HepG2 (cell line): ENCODE results near the gene PRR14. TPM values are rescaled to one million over a fixed set of nuclear protein-coding genes. Genes with fewer than 3 reads are reported as not detected.

Experiments
- ATAC-seq: fragments of 200-7000 bp; cut with Tn5 transposase; 3 replicates; pipeline ENCODE4 v1.9.1; 2020; ENCODE audit warnings: mild to moderate bottlenecking, moderate library complexity
- BruUV-seq: library from RNA; stranded (reverse); fragments of 400-500 nt; replicated peaks from 2 replicates; lab custom pipeline; 2021; lab: Mats Ljungman, UMichigan
- CTCF ChIA-PET: fragments of 300-600 bp; formaldehyde crosslinking; extraction: SDS; loops from one replicate; lab custom pipeline; 2021; ENCODE audit warnings: low total read pairs, inconsistent platforms, low intra/inter-chr PET ratio; lab: Yijun Ruan, JAX
- POLR2A ChIA-PET: fragments of 350-600 bp; sonication (Branson Sonifier 250); formaldehyde crosslinking; loops from one replicate; lab custom pipeline; 2020; ENCODE audit warnings: antibody characterized with exemption, inconsistent platforms; lab: Yijun Ruan, JAX
- DNase-seq: peaks from one replicate; pipeline ENCODE4 v3.0.0-alpha.2; 2015; ENCODE audit warnings: low spot score
- FAIRE-seq: peaks from 3 replicates; lab custom pipeline; 2011; peaks lifted over from hg19 to GRCh38; lab: Jason Lieb, UNC
- H2AFZ ChIP-seq: one replicate; pipeline ENCODE4 v1.6.1; 2011; ENCODE audit warnings: low read length, inconsistent platforms
- H3K27ac ChIP-seq: fragments of 300-600 bp; 3 replicates; pipeline ENCODE4 v1.8.0; 2011; ENCODE audit warnings: mixed run types, mild to moderate bottlenecking, mixed read lengths, low read length, inconsistent platforms; ENCODE audit not compliant: insufficient read depth; ENCODE audit errors: extremely low read length
- H3K27me3 ChIP-seq, 2 experiments: fragments of 200-600 bp in 1 of 2; 2 replicates in 1 of 2; 3 replicates in 1 of 2; pipeline versions ENCODE4 v1.6.0 to v1.8.0; 2011; ENCODE audit warnings: low read length in 2 of 2, mild to moderate bottlenecking in 2 of 2, moderate library complexity in 2 of 2, inconsistent platforms in 1 of 2; ENCODE audit not compliant: insufficient read depth in 2 of 2, control insufficient read depth in 1 of 2
- H3K36me3 ChIP-seq, 2 experiments: fragments of 200-600 bp in 1 of 2; replicated peaks in 1 of 2; 2 replicates in 1 of 2; 3 replicates in 1 of 2; pipeline versions ENCODE4 v1.5.1 to v1.8.0; 2011; ENCODE audit warnings: low read length in 2 of 2, inconsistent platforms in 1 of 2; ENCODE audit not compliant: insufficient read depth in 2 of 2, control insufficient read depth in 1 of 2
- H3K4me1 ChIP-seq: 2 replicates; pipeline ENCODE4 v1.5.1; 2012; ENCODE audit warnings: low read length, inconsistent platforms; ENCODE audit not compliant: insufficient read depth
- H3K4me2 ChIP-seq: 2 replicates; pipeline ENCODE4 v1.6.0; 2011; ENCODE audit warnings: low read depth, low read length, inconsistent platforms
- H3K4me3 ChIP-seq, 3 experiments: fragments of 200-600 bp in 1 of 3; sonication (generic), shearing (Covaris generic) in 1 of 3; replicated peaks in 1 of 3; 2 replicates each; pipeline ENCODE4 v1.5.1; 2011 to 2016; ENCODE audit warnings: low read length in 3 of 3, inconsistent platforms in 2 of 3, low read depth in 2 of 3, mild to moderate bottlenecking in 2 of 3, control low read depth in 1 of 3, mixed read lengths in 1 of 3; ENCODE audit not compliant: insufficient read depth in 1 of 3
- H3K79me2 ChIP-seq: one replicate; pipeline ENCODE4 v1.6.1; 2011; ENCODE audit warnings: low read length, inconsistent platforms; ENCODE audit not compliant: insufficient read depth
- H3K9ac ChIP-seq: 2 replicates; pipeline ENCODE4 v1.6.0; 2011; ENCODE audit warnings: mild to moderate bottlenecking, low read depth, low read length, inconsistent platforms; ENCODE audit not compliant: insufficient read depth
- H3K9me3 ChIP-seq: 2 replicates; pipeline ENCODE4 v1.5.1; 2012; ENCODE audit warnings: mild to moderate bottlenecking, low read length
- H4K20me1 ChIP-seq: 2 replicates; pipeline ENCODE4 v1.6.0; 2011; ENCODE audit warnings: inconsistent platforms, mild to moderate bottlenecking, low read length, moderate library complexity; ENCODE audit not compliant: insufficient read depth
- KDM5B ChIP-seq: sonication (generic); formaldehyde crosslinking; IDR thresholded peaks from 2 replicates; pipeline ENCODE4 v1.4.0; 2020; ENCODE audit warnings: missing genetic modification reagents, mild to moderate bottlenecking, borderline replicate concordance
- MTERF4 ChIP-seq: sonication (generic); formaldehyde crosslinking; IDR thresholded peaks from 2 replicates; pipeline ENCODE4 v1.8.0; 2023; ENCODE audit warnings: mild to moderate bottlenecking, missing genetic modification reagents
- PHF5A ChIP-seq: IDR thresholded peaks from one replicate; pipeline ENCODE4 v1.6.1; 2018; ENCODE audit warnings: low read depth, missing genetic modification reagents; ENCODE audit not compliant: unreplicated experiment
- SETDB1 ChIP-seq: sonication (generic); formaldehyde crosslinking; IDR thresholded peaks from 2 replicates; pipeline ENCODE4 v1.5.1; 2020; ENCODE audit warnings: missing genetic modification reagents, mild to moderate bottlenecking, borderline replicate concordance
- SRSF9 ChIP-seq: fragments of 200-400 bp; formaldehyde crosslinking; IDR thresholded peaks from 2 replicates; pipeline ENCODE4 v1.6.1; 2018; ENCODE audit warnings: borderline replicate concordance, mild to moderate bottlenecking, low read depth, low read length; ENCODE audit not compliant: insufficient read depth, poor library complexity, severe bottlenecking
- ZBTB1 ChIP-seq: sonication (generic); formaldehyde crosslinking; IDR thresholded peaks from 2 replicates; pipeline ENCODE4 v1.4.0; 2020; ENCODE audit warnings: missing genetic modification reagents, borderline replicate concordance
- ZNF17 ChIP-seq: sonication (generic); formaldehyde crosslinking; IDR thresholded peaks from 2 replicates; pipeline ENCODE4 v1.5.0; 2020; ENCODE audit warnings: mild to moderate bottlenecking, missing genetic modification reagents
- ZNF687 ChIP-seq: sonication (generic); formaldehyde crosslinking; IDR thresholded peaks from 2 replicates; pipeline ENCODE4 v1.5.1; 2020; ENCODE audit warnings: mild to moderate bottlenecking, missing genetic modification reagents, moderate library complexity
- ZNF790 ChIP-seq: sonication (generic); formaldehyde crosslinking; IDR thresholded peaks from 2 replicates; pipeline ENCODE4 v1.8.0; 2022; ENCODE audit warnings: missing genetic modification reagents, mild to moderate bottlenecking, borderline replicate concordance
- WGBS: methylation state at CpG from one replicate; pipeline ENCODE4 v1.1.6; 2017; ENCODE audit warnings: low lambda C conversion rate; 5-methylcytosine and 5-hydroxymethylcytosine counted together
- in situ Hi-C: cut with HindIII; loops from 2 replicates; pipeline ENCODE4 v1.10.0; 2017; ENCODE audit warnings: low pct_unique_long_range_greater_than_20kb; ENCODE audit not compliant: extremely low pct_ligation_motif_present
- intact Hi-C: fragments of 100-400 bp; cut with micrococcal nuclease; formaldehyde crosslinking; loops from one replicate; pipeline ENCODE4 v1.10.0; 2022; ENCODE audit not compliant: unreplicated experiment
- polyA plus RNA-seq, 8 experiments: library from polyadenylated mRNA; depleted of rRNA in 3 of 8; stranded (reverse) in 7 of 8; unstranded in 1 of 8; fragments of >200 nt; fragmentation: Illumina TruSeq in 4 of 8; extraction: Trizol in 4 of 8; gene quantifications; 2 replicates each; pipeline versions ENCODE4 v1.2.1 to v1.2.3, GENCODE V29; 2011 to 2016; ENCODE audit warnings: low read depth in 4 of 8, missing spikeins in 1 of 8, mixed read lengths in 1 of 8; ENCODE audit not compliant: insufficient read depth in 1 of 8
- total RNA-seq, 5 experiments: library from RNA; depleted of rRNA; stranded (reverse); fragments of >200 nt; fragmentation: Illumina TruSeq; extraction: Trizol; gene quantifications; 2 replicates each; pipeline ENCODE4 v1.2.3, GENCODE V29; 2016; ENCODE audit warnings: low read depth in 1 of 5
- TF ChIP-seq, protein P1 (sequence below): IDR thresholded peaks from 2 replicates; pipeline ENCODE4 v1.6.1; 2016; ENCODE audit warnings: missing genetic modification reagents, missing compliant biosample characterization

PRR14 gene
- total and polyA plus RNA-seq, 2 of the 13 experiments (the other 11 are each of a cell fraction or from before 2014, with no cell fraction given), result 8.4 to 11.0 TPM

DNA sequence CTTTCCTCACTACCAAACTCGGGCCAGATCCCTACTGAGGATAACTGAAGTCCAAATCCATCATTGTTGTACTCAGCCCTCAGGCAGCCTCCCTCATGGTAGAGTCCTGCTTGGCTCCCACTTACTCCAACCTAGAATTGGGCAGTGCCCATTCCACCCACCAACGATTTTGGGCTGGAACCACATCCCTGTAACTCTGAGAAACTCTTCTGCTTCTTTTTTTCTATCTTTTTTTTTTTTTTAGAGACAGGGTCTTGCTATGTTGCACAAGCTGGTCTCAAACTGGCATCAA is 1.2 kb downstream of the PRR14 start:
- TSS peak; percentile 52 for BruUV-seq
- intact Hi-C loops (loop anchor here (10.0 kb wide), 2 partner anchors 127 to 567 kb away; partner anchors contain the start of gene ZNF768), in situ Hi-C loops (loop anchor here (25.0 kb wide), 1 partner anchor 840 kb away; the partner anchor contains the start of genes MAZ, MVP, PAGR1 and PRRT2)
- CTCF ChIA-PET, result interaction anchor here (0.6 to 1.2 kb wide), 2 partner anchors 23 to 253 kb away, joined by 3 to 4 read pairs; no protein-coding TSS in a partner anchor
- Histone ChIP-seq H3K27ac (peak overlapping the region; percentile 88), H3K36me3 (peaks cover 7 to 32% of the 10 kb centered on the region in 2 experiments; a peak in 4 of 5 replicates), H3K9me3 (no peaks in the 10 kb centered on the region), H3K4me2 (peak overlapping the region; percentile 99), H3K4me3 (peak overlapping the region; percentile 79 to 100 (median 95)), H3K27me3 (no peaks in the 10 kb centered on the region; a peak in 1 of 5 replicates), H4K20me1 (no peaks in the 10 kb centered on the region), H3K4me1 (peaks cover 19% of the 10 kb centered on the region), H3K9ac (peak overlapping the region; percentile 89), H2AFZ (no peak overlapping the region), H3K79me2 (peaks cover 5% of the 10 kb centered on the region)
- 6% methylated on average over 2 of the region's 2 CpGs for whole genome bisulfite sequencing
- POLR2A ChIA-PET, result interaction anchor here (2.2 kb wide), 1 partner anchor 94 kb away, joined by 7 read pairs; the partner anchor contains the start of gene ZNF764
- TF ChIP-seq ZNF790 (CRISPR knock-in tag) (0 out of 2 replicates have a peak, but pooled peaks have one; percentile 34), MTERF4 (CRISPR knock-in tag) (0 out of 2 replicates have a peak, but pooled peaks have one; percentile 56), SETDB1 (CRISPR knock-in tag) (no peak)
- no peak for ATAC-seq
- FAIRE-seq, result no peak
- no peak for DNase-seq

GRCh38 chr16:30652718-30653117 is 2.0 kb downstream of the PRR14 start:
- TF ChIP-seq PHF5A (CRISPR knock-in tag), result no peak
- TF ChIP-seq ZNF687, result peak; percentile 12; the same call in 1 of the 2 replicates
- no peak for TF ChIP-seq SRSF9
- no peak for TF ChIP-seq ZBTB1 (CRISPR knock-in tag)
- TF ChIP-seq, protein P1, sequence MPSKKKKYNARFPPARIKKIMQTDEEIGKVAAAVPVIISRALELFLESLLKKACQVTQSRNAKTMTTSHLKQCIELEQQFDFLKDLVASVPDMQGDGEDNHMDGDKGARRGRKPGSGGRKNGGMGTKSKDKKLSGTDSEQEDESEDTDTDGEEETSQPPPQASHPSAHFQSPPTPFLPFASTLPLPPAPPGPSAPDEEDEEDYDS (CRISPR knock-in tag), result no peak
- 0 out of 2 replicates have a peak, but pooled peaks have one; percentile 15 for TF ChIP-seq ZNF17 (CRISPR knock-in tag)
- TF ChIP-seq KDM5B (CRISPR knock-in tag), result peak; percentile 44; the same call in 1 of the 2 replicates

More at GRCh38 chr16:30652718-30653117, 2.0 kb downstream of the PRR14 start:
- Histone ChIP-seq H3K36me3 (peaks cover 7 to 32% of the 10 kb centered on the region in 2 experiments; a peak in 4 of 5 replicates), H3K27me3 (no peaks in the 10 kb centered on the region; a peak in 1 of 5 replicates), H3K27ac (no peak overlapping the region), H3K9me3 (no peaks in the 10 kb centered on the region), H3K79me2 (peaks cover 5% of the 10 kb centered on the region), H3K4me3 (no peak overlapping the region; a peak in 1 of 6 replicates), H3K4me1 (peaks cover 26% of the 10 kb centered on the region), H3K4me2 (peak overlapping the region; percentile 99), H2AFZ (no peak overlapping the region), H3K9ac (peak overlapping the region; percentile 89; the same call in 1 of the 2 replicates), H4K20me1 (no peaks in the 10 kb centered on the region)
- FAIRE-seq, result no peak
- 98% methylated on average over 18 of the region's 18 CpGs for WGBS
- intact Hi-C loops, result loop anchor here (10.0 kb wide), 2 partner anchors 128 to 568 kb away; partner anchors contain the start of gene ZNF768
- POLR2A ChIA-PET, result interaction anchor here (2.2 kb wide), 1 partner anchor 94 kb away, joined by 7 read pairs; the partner anchor contains the start of gene ZNF764
- ATAC-seq, result no peak
- in situ Hi-C loops, result loop anchor here (25.0 kb wide), 1 partner anchor 840 kb away; the partner anchor contains the start of genes MAZ, MVP, PAGR1 and PRRT2
- BruUV-seq, result no TSS peak
- DNase-seq, result no peak
- CTCF ChIA-PET, result interaction anchor here (1.2 kb wide), 1 partner anchor 24 kb away, joined by 3 read pairs; no protein-coding TSS in a partner anchor
